HG02943 (cell line): ENCODE measurements around the gene COX5A.
"Not testable (repeated sequence)": the region's sequence is repeated elsewhere in the genome, so short reads cannot be mapped to it uniquely, and the experiment has no call there.

ENCODE experiments used
- ATAC-seq: cut with Tn5 transposase; IDR thresholded peaks from one replicate; pipeline ENCODE4 v1.9.1; 2021; ENCODE audit warnings: mild to moderate bottlenecking, low read depth, moderate library complexity; ENCODE audit not compliant: unreplicated experiment

Gene COX5A

DNA sequence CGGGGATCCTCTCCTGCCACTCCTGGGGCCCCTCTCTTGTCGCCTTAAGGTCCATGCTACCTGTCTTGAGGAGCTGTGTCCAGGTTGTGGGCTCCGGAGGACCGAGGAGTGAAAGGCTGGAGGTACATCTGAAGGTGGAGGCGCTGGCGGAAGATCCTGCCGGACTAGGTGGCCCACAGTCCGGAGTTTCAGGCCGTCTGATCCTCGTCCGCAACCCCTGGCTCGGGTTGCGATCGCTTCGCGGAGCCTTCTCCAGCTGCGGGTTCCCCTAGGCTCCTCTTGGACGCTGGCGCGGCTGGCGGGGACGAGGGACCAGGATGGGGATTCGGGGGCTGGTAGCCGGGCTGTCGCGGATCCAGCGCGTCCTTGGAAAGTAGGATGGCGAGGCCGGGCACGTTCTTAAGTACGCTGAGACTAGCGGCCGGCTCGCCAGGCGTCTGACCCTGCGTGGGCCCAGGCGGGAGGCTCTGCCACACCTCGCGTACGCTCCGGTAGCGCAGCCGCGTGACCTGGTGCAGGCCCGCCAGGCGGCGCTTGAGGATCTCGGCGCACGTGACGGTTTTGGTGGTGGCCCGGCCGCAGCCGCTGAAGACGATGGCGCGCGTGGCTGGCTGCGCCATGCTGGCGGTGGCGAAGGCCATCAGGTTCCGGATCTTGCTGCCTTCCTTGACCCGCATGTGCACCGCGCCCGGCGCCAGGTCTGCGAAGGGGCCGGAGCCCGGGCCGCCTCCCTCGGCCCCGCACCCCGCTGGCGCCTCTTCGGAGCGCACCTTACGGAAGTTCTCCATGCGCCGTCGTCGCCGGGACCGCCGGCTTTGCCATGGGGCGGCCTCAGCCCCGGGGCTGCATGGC, 18.1 kb upstream of the COX5A start:
- ATAC-seq = no peak

DNA sequence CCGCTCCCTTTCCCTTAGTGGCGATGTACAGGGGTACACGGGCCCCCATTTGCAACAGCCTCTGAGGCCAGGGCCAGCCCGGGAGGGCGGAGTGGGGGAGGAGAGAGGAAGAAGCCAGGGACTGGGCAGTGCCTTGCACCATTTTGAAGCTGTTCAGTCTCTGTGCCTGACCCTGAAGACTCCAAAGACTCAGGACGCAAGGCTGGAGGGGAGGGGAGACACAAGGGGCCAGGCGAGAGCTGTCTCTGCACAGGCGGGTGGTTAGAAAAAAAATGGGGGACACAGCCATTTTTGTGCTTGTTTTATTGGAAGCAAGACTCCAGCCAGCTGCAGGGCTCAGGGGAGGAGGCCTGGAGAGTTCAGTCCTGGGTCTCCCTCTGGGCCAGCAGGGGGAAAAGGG, 17.1 kb upstream of the COX5A start:
- no peak for ATAC-seq

DNA sequence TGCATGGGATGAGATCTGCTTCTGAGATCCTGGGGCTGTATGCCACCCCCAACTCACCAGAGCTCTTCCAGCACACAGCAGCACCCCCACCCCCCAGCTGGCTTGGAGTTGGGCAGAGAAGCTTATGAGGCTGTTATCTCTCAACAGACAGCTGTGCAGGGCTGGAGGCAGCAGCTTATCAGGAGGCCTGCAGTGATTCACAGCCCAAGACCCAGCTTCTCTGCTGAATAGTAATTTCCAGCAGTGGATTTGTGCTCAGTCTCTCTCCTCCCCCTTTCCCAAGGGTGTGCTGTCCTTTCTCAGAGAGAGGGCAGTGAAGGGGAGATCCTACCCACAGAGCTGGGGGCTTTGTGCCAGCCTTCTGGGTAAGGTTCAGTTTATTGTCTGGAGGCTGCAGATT, 16.6 kb upstream of the COX5A start:
- ATAC-seq = no peak

DNA sequence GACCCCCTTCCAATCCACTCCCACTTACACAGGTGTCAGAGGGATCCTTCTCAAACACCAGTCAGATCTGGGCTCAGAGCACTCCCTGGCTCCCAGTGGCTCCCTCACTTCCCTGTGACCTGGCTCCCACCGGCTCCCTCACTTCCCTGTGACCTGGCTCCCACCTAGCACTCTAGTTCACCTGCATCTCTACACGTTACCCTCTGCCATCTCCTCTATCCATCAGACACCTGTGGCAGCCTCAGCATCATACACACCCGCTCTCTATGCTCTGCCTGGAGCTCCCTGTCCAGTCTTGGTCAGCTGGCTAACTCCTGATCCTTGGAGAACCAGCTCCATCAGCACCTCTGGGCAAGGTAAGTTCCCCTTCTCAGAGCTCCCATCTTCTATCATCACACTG, 13.1 kb upstream of the COX5A start:
- ATAC-seq = no peak

DNA sequence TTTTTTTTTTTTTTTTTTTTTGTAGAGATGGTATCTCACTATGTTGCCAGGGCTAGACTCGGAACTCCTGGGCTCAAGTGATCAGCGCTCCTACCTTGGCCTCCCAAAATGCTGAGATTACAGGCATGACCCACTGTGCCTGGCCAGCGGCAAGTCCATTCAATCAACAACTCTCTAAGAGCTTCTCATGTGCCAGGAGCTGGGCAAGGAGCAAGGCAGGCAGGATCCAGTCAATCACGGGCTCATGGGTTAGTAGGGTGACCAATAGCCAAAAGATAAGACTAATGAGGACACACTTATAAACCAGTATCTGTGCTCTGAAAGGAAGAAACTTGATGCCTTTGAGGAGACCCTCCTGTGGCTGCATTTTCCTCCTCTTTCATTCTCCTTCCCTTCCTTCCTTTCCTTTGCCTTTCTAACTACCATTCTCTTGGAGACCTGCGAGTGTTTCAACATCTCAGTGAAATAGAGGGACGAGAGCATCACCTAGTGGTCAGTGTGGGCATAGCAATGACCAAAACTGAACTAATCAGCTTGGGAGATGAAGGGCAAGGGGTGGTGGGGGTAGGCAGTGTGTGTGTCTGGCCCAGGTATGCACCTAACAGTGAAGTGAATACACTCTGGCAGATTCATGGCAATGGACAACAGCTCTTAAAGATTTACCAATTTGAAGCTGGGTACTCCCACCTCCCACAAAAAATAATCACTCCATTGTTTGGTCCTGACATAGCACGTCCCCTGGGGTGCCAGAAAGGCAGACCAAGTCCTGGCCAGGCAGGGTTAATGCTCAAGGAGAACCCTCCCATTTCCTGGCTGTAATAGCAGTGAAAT, 12.4 kb upstream of the COX5A start:
- no peak for ATAC-seq

DNA sequence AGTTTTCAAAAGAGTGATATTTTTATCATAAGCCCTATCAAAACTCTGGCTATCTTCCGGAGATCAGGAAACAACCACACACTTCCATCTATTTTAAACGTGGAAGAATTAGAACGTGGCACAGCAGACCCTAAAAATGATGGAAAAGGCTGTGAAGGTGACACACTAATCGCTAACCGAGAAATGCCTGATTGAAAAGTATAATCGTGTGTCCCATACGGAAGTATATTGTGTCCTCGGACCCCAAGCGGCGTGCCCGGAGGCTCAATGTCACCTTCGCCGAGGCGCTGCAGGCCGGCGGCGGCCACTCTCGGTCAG, 642 bp downstream of the COX5A start:
- ATAC-seq = no peak

DNA sequence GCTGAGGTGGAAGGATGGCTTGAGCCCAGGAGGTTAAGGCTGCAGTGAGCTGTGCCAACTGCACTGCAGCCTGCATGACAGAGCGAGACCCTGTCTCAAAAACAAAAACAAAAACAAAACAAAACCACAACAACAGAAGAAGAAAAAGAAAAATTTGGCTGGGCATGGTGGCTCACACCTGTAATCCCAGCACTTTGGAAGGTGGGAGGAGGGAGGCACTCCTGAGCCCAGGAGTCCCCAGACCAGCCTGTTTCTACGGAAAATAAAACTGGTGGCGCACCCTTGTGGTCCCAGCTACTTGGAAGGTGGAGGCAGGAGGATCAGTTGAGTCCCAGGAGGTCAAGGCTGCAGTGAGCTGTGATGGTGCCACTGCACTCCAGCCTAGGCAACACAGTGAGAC, 2.7 kb downstream of the COX5A start:
- not testable (repeated sequence) for ATAC-seq

DNA sequence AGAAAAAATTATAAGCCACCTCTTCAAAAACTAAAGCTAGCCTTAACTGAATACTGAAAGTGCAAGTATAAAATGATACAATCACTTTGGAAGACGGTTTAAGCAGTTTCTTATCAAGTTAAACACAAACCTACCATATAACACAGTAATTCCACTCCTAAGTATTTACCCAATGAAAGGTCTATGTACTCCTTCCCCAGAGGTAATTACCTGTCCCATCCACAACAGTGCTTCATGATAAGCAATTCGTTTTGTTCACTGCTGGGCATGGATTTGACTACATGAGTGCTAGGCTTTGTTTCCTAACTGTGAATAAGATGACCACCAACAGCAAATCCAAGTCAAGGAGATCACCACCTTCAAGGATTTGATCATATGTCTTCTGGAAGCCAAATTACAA, 4.3 kb downstream of the COX5A start:
- ATAC-seq = no peak

DNA sequence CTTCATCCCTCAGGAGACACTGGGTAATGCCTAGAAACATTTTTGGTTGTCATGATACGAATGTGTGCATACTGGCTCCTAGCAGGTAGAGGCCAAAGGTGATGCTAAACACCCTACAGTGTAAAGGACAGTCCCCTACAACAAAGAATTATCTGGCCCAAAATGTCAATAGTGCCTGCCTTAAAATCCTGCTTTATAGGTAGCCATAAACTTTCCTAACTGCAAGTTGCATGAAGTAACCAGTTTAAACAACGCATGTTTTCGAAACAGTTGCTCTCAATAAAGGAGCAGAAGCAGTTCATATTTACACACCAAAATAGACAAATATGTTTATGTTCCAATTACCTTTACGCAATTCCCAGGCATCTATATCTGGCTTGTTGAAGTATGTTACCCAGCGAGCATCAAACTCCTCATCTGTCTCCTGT, 9.1 kb downstream of the COX5A start:
- ATAC-seq = no peak

DNA sequence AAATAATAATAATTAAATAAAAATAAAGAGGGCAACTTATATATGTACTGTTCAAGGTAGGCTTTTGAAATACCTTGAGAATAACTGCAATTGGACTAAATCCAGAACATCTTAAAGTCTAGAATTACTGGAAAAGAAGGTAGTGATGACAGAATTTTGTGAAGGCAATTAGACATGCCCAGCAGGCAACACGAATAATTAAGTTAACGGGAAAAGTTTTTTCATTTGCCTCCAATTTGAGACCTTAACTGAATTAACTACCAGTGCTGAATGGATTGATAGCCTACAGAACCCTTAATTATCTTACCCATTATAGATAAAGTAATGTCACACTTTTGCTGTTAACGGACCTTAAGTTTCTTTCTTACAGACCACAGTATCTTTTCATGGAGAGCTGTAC, 13.3 kb downstream of the COX5A start:
- no peak for ATAC-seq

DNA sequence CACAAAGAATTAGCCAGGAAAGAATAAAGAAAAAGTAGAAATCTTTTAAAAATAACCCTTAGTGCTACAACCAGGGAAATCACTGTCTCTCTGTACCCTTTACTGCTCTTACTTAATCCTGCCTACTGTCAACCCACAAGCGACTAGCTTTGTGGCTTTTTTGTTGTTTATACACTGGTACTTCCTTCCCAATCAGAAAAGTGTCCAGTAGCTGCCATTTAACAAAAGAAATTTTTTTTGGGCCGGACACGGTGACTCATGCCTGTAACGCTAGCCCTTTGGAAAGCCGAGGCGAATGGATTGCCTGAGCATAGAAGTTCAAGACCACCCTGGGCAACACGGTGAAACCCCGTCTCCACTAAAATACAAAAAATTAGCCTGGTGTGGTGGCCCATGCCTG, 17.4 kb downstream of the COX5A start:
- no peak for ATAC-seq

DNA sequence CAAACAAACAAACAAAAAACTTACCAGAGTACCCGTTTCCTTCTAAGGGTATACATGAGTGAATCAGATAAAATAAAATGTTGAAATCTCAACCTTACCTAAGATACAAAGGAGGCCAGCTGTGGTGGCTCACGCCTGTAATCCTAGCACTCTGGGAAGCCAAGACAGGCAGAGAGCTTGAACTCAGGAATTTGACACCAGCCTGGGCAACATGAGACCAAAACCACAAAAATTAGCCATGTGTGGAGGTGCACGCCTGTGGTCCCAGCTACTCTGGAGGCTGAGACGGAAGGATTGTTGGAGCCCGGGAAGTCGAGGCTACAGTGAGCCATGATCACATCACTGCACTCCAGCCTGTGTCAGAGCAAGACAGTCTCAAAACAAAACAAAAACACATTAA, 20.2 kb downstream of the COX5A start:
- ATAC-seq = no peak

DNA sequence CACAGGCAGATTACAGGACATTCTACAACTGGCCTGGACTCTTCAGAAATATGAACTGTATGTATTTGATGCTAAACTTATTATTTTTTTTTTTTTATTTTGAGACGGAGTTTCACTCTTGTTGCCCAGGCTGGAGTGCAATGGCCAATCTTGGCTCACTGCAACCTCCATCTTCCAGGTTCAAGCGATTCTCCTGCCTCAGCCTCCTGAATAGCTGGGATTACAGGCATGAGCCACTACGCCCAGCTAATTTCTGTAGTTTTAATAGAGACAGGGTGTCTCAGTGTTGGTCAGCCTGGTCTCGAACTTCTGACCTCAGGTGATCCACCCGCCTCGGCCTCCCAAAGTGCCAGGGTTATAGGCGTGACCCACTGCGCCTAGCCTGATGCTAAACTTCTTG, 24.1 kb downstream of the COX5A start:
- not testable (repeated sequence) for ATAC-seq

DNA sequence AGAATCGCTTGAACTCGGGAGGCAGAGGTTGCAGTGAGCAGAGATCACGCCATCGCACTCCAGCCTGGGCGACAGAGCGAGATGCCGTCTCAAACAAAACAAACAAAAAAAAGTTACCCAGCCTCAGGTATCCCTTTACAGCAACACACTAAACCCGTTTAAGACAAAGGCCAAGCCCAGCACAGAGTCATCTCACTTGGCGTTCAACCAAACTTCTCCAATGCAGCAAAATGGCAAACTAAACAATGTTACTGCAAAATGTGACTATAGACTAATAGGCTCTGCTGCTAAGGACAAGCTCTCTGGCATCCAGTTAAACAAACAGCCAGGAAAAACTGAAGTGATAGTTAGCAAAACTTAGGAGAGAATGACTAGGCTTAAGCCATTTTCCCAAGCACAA, 24.8 kb downstream of the COX5A start:
- no peak for ATAC-seq

DNA sequence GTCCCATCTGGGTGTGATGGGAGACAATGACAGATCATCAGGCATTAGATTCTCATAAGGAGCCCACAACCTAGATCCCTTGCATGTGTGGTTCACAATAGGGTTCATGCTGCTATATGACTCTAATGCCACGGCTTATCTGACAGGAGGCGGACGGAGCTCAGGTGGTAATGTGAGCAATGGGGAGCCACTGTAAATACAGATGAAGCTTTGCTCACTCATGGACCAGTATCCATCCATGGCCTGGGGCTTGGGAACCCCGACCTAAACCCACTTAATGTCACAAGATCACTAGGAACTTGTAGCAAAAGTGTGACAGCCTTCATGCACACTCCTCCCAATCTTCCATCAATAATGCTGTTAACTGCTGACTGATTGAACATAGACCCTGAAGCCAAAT, 29.2 kb downstream of the COX5A start:
- ATAC-seq = no peak

DNA sequence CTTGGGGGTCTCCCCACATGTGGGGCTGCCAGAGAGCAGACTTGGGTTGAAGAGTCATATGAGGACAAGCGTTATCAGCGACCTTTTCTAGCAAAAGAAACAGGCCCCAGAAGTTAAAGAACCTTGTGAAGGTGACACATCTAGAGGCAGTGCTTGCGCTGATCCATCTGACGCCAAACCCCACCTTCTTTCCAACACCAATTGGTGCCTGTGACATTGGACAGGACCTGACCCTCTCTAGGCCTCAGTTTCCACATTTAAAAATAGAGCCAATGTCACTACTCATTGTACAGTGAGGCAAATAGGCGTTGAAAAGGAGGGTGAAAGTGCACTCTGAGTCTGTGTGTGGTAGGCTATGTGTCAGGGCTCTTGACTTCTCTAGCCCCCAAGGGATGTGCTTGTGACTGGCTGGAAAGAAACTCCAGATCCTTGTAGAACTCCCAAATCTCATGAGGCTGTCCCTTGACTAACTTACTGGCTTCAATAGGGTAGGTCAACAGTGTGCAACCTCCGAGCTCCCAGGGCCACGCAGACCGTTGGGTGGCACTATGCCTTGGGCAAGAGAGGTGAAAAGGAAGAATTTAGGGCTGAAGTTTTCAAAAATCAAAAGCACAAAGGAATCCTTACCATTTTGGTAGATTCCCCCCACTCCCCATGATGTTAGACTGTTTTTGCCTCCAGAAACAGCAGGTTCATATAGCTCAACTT, 30.6 kb downstream of the COX5A start:
- ATAC-seq = no peak

DNA sequence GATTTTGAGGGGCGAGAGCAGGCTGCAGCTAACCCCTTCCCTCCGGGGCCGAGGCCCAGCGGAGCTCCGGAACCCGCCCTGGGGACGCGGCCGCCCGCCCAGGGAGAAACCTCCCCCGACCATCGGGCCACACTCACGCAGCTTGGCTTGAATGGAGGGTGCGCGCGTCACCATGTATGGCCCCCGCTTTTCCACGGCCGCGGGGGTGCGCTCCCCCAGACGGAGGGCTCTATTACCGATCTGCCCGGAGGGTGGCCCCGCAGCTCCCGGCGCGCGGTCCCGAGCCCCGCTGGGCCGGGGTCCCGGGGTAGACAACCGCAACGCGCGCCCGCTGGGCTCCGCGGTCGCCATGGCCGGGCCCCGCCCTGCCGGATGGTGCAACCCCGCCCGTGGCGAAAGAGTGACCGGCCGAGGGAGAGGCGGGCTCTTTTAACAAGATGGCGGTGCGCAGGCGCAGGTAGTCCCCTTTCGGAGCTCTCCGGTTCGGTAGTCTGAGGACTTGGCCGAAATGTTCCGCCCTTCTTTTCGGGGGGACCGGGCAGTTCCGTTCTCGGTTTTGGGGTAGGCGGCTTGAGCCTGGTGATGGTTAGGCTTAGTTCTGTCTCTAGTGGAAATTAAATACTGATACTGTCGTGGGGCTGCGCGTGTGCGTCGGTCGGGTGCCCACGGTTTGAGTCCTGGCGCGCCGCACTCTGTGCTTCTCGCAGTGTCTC, 31.3 kb downstream of the COX5A start, which contains the start of gene FAM219B:
FAM219B (minus strand) TSS at position 402 of the 713 bp plus-strand sequence; CDS start at position 351, 51 bp downstream.
- peak; percentile 82 for ATAC-seq

DNA sequence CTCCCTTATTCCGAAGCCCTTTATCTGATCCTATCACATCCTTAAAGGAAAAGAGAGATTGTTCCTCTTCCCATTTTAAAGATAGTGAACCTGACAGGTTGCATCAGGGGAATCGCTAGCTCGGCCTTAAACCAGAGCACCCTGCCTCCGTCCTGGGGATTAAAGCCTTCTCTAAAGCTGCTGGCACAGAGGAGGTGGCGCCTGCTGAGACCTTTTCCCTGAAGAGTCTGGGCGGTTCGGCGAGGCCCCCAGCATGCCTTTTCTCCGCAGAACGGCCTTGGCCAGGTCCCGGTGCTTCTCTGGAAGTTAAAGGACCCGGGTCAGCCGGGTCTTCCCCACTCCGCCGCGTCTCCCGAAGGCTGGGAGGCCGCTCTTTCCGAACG, 31.8 kb downstream of the COX5A start:
- no peak for ATAC-seq

DNA sequence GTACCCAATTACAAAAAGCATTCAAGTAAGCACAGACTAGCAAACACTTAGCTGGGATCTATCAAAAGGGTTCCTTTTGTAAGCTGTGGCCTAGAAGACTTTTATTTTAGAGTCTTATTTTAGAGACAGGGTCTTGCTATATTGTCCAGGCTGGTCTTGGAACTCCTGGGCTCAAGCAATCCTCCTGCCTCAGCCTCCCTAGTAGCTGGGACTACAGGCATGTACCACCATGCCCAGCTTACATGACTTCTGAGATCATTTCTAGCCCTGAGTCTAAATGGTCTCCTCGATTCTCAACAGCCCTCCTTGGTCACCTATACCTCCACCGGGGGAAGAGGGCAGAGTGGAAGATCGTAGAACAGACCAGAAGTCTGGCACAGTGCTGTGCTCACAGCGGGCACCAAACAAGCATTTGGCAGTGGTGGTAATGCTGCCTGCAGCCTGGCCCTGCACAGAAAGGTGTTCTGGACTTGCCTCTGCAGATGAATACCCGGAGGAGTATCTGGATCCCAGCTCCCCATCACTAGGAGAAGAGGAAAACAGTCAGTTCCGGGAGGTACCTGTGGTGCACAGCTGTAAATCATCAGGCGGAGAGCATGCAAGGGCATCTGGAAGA, 33.6 kb downstream of the COX5A start:
- ATAC-seq = no peak

DNA sequence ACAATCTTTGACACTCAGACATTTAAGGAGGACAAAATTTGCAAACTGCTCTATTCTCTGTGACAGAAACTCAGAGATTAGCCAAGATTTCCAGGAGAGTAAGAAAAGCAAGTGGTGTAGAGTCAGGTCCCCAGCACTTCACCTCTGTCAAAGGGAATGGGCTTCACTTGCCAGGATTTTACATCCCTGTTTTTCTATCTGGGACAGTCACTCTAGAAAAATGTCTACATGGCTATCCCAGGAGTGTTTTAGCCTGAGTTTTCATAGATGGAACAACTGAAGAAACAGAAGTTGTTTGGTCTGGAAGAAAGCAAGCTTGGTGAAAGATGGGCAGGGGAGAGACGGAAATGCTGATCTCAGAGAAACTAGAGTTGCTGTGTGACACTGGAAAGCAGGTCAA, 34.2 kb downstream of the COX5A start:
- no peak for ATAC-seq
